Measurements from ENCODE around the gene LBP. TPM values are rescaled to one million over a fixed set of nuclear protein-coding genes. Genes with fewer than 3 reads are reported as not detected.

The LBP gene, protein sequence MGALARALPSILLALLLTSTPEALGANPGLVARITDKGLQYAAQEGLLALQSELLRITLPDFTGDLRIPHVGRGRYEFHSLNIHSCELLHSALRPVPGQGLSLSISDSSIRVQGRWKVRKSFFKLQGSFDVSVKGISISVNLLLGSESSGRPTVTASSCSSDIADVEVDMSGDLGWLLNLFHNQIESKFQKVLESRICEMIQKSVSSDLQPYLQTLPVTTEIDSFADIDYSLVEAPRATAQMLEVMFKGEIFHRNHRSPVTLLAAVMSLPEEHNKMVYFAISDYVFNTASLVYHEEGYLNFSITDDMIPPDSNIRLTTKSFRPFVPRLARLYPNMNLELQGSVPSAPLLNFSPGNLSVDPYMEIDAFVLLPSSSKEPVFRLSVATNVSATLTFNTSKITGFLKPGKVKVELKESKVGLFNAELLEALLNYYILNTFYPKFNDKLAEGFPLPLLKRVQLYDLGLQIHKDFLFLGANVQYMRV
- total RNA-seq: not detected

DNA sequence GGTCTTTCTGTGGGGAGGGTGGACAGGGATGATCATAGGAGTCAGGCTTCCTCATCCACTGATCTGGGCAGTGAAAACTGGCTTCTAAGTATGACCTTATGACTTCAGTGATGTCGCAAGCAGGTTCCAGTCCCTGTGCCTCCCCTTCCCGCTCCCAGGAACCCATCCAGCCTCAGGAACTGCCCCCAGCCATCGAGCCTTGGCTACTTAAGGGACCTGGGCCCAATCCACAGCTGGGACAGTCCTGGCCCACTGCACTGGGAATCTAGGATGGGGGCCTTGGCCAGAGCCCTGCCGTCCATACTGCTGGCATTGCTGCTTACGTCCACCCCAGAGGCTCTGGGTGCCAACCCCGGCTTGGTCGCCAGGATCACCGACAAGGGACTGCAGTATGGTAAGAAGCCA is at the start of gene LBP:
TSS of gene LBP (plus strand) at position 236 of the 405 bp plus-strand sequence. CDS start at position 271, 35 bp downstream.

GRCh38 chr20:38303908-38304379 is 42.3 kb upstream of the LBP start, which contains the start of gene BPI:
TSS of gene BPI (plus strand) at chr20:38304156. CDS start at chr20:38304224, 68 bp downstream.

Other genes starting within 250 kb of the LBP start
- 151 TPM for gene TGM2, start 181.2 kb upstream of the LBP start, total RNA-seq
- gene KIAA1755, start 85.7 kb upstream of the LBP start, total RNA-seq: 24.9 TPM
- gene BPI, start 42.3 kb upstream of the LBP start, total RNA-seq: 2.4 TPM
- 15.2 TPM for gene SNHG17, start 88.8 kb downstream of the LBP start, total RNA-seq
- gene RALGAPB, start 126.4 kb downstream of the LBP start, total RNA-seq: 69.7 TPM
- gene ADIG, start 234.7 kb downstream of the LBP start, total RNA-seq: not detected

All from camera-type eye (tissue), 1 donor.